ENCODE data around the gene EXOC8. TPM values are rescaled to one million over a fixed set of nuclear protein-coding genes. Genes with fewer than 3 reads are reported as not detected.

EXOC8 gene
- total RNA-seq, 2 donors from 2014 or later: 10.6 to 12.9 TPM

- DNase-seq: no peak
- Histone ChIP-seq H3K4me1 (peaks cover 54% of the 10 kb centered on the region), H3K36me3 (replicated peaks in 1 of 2; ENCODE audit: insufficient read depth in 1 of 2, low read depth in 2 of 2) (no peaks in the 10 kb centered on the region), H3K27me3 (no peaks in the 10 kb centered on the region), H3K4me3 (no peak overlapping the region), H3K9me3 (no peaks in the 10 kb centered on the region), H3K27ac (no peak overlapping the region)
- intact Hi-C loops (cut with DNase I): no loop called here
- no peak for TF ChIP-seq POLR2A (IDR thresholded peaks at IDR 0.05)
- no peak for ATAC-seq
- 74 to 81% methylated on average over 5 of the region's 5 CpGs for WGBS, 2 donors
Measured at GRCh38 chr1:231383159-231383860, 45.7 kb upstream of the EXOC8 start.

DNA sequence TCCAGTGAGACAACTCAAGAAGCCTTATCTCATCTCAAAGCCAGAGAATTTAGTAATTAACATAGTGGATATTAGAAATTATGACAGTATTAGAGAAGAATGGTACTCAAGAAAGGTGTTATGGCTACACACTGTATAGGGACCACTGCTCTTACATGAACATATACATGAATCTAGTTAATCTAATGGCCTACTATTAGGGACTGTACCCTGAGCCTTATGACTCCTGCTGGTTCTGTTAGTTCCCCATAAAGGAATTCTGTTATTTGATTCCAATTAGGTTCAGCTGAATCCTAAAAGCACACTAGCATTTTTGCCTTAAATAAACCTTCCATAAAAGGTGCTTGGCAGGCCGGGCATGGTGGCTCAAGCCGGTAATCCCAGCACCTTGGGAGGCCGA, 44.8 kb upstream of the EXOC8 start:
- DNase-seq: no peak
- no peak for ATAC-seq
- H3K27me3 ChIP-seq: no peaks in the 10 kb centered on the region
- H3K4me3 ChIP-seq: no peak overlapping the region
- H3K36me3 ChIP-seq (replicated peaks in 1 of 2; ENCODE audit: insufficient read depth in 1 of 2, low read depth in 2 of 2): no peaks in the 10 kb centered on the region
- intact Hi-C loops (cut with DNase I): no loop called here
- peaks cover 52% of the 10 kb centered on the region for H3K4me1 ChIP-seq
- no peak overlapping the region for H3K27ac ChIP-seq
- H3K9me3 ChIP-seq: no peaks in the 10 kb centered on the region
- WGBS, 2 donors: 93 to 95% methylated on average over 3 of the region's 3 CpGs
- TF ChIP-seq CTCF (IDR thresholded peaks at IDR 0.05): no peak
- TF ChIP-seq POLR2A (IDR thresholded peaks at IDR 0.05): no peak

DNA sequence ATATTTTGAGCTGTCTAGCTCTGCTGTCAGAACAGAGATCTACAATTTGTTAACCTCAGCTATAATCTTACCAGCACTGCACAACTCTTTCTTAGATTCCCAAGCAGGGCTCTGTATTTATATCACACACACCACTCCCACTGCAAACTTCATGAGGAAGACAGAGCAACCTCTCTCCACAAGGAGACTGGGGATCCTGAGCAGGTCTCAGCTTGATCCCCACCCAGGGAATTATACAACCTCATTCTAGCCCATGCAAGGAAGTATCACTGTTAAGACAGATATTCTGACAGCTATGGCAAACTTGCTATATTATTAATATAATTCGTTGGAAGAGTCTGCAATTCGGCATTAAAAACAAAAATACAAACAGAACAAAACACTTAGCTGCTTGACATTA, 44.1 kb upstream of the EXOC8 start:
- no peak for DNase-seq
- Histone ChIP-seq H3K36me3 (replicated peaks in 1 of 2; ENCODE audit: insufficient read depth in 1 of 2, low read depth in 2 of 2) (no peaks in the 10 kb centered on the region), H3K27me3 (no peaks in the 10 kb centered on the region), H3K4me3 (no peak overlapping the region), H3K27ac (no peak overlapping the region), H3K9me3 (no peaks in the 10 kb centered on the region), H3K4me1 (peaks cover 56% of the 10 kb centered on the region)
- TF ChIP-seq CTCF (IDR thresholded peaks at IDR 0.05): no peak
- no peak for TF ChIP-seq POLR2A (IDR thresholded peaks at IDR 0.05)
- 34 to 45% methylated on average over 2 of the region's 2 CpGs for WGBS, 2 donors
- no peak for ATAC-seq
- intact Hi-C loops (cut with DNase I): no loop called here

DNA sequence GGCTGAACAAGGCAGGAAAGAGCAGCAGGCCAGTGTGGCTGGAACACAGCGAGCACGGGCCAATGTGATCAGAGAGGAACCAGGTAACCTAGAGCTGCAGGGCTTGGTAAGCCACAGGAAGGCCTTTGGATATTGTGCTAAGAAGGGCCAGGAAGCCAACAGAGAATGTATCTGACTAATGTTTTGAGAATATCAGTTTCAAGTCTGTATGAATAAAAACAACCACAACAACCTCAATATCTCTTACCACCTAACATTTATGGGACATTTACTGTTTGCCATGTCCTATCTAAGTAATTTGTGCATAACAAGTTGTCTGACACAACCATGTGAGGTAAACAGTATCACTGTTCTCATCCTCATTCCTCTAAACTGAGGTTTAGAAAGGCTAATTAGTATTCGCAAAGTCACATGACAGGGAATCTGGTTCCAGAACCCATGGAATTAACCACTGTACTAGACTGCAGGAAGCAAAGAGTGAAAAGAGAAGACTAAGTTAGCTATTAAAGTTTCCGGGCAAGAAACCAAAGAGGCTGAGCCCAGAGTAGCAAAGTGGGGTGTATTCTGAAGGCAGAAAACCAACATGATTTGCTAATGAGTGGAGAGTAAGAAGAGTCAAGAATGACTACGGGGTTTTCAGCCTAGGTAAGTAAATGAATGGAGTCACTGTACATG, 39.4 kb upstream of the EXOC8 start:
- H3K27ac ChIP-seq: peak overlapping the region; percentile 30 to 58 (median 42)
- no peaks in the 10 kb centered on the region for H3K36me3 ChIP-seq (replicated peaks in 1 of 2; ENCODE audit: insufficient read depth in 1 of 2, low read depth in 2 of 2)
- no peaks in the 10 kb centered on the region for H3K27me3 ChIP-seq
- no peak overlapping the region for H3K4me3 ChIP-seq
- no peak for DNase-seq
- peaks cover 29% of the 10 kb centered on the region for H3K4me1 ChIP-seq
- intact Hi-C loops (cut with DNase I): no loop called here
- WGBS, 2 donors: 45 to 70% methylated on average over 5 of the region's 5 CpGs
- TF ChIP-seq CTCF (IDR thresholded peaks at IDR 0.05): no peak
- no peak for TF ChIP-seq POLR2A (IDR thresholded peaks at IDR 0.05)
- no peaks in the 10 kb centered on the region for H3K9me3 ChIP-seq
- ATAC-seq: peak; percentile 84

DNA sequence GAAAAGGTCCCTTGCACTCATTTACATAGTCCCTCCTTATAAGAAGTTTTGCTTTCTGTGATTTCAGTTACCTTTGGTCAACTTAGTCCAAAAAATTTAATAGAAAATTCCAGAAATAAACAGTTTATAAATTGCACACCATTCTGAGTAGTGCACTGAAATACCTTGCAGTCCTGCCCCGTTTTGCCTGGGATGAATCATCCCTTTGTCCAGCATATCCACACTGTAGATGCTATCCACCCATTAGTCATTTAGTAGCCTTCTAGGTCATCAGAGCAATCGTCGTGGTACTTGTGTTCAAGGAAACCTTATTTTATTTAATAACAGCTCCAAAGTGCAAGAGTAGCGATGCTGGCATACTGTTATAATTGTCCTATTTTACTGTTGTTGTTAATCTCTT, 38.4 kb upstream of the EXOC8 start:
- TF ChIP-seq POLR2A (IDR thresholded peaks at IDR 0.05): no peak
- no peak for TF ChIP-seq CTCF (IDR thresholded peaks at IDR 0.05)
- H3K4me1 ChIP-seq: peaks cover 23% of the 10 kb centered on the region
- peak overlapping the region in 1 of 4 donors; percentile 58 for H3K27ac ChIP-seq
- no peaks in the 10 kb centered on the region for H3K27me3 ChIP-seq
- no peaks in the 10 kb centered on the region for H3K36me3 ChIP-seq (replicated peaks in 1 of 2; ENCODE audit: insufficient read depth in 1 of 2, low read depth in 2 of 2)
- ATAC-seq (no peak), DNase-seq (no peak)
- no peak overlapping the region for H3K4me3 ChIP-seq
- intact Hi-C loops (cut with DNase I): no loop called here
- WGBS, 2 donors: 58 to 81% methylated on average over 4 of the region's 4 CpGs
- no peaks in the 10 kb centered on the region for H3K9me3 ChIP-seq

Data from body of pancreas (tissue), 4 donors.